Esophagus squamous epithelium (tissue), 5 donors: ENCODE measurements around the gene TMEM121. TPM values are rescaled to one million over a fixed set of nuclear protein-coding genes. Genes with fewer than 3 reads are reported as not detected.

Experiments
- DNase-seq: peaks from one replicate; lab custom pipeline; 2025; lab: John Stamatoyannopoulos, UW
- H3K27ac ChIP-seq, 4 donors: fragments of 200-600 bp; sonication (generic); one replicate each; pipeline ENCODE4 v1.5.1; 2016 to 2019; ENCODE audit warnings: mild to moderate bottlenecking in 1 of 4
- H3K27me3 ChIP-seq, 4 donors: fragments of 200-600 bp; sonication (generic); 1 replicate in 3 of 4; 2 replicates in 1 of 4; pipeline versions ENCODE4 v1.5.1 to v1.6.0; 2017 to 2021; ENCODE audit warnings: antibody characterized with exemption in 1 of 4
- H3K36me3 ChIP-seq, 3 donors: fragments of 200-600 bp; sonication (generic); one replicate each; pipeline ENCODE4 v1.5.1; 2016 to 2019
- H3K4me1 ChIP-seq, 3 donors: fragments of 200-600 bp; sonication (generic); one replicate each; pipeline ENCODE4 v1.5.1; 2017 to 2019
- H3K4me3 ChIP-seq, 4 donors: fragments of 200-600 bp; sonication (generic); 1 replicate in 3 of 4; 2 replicates in 1 of 4; pipeline ENCODE4 v1.5.1; 2016 to 2019; ENCODE audit warnings: mild to moderate bottlenecking in 2 of 4, moderate library complexity in 1 of 4
- H3K9me3 ChIP-seq, 3 donors: fragments of 200-600 bp; sonication (generic); one replicate each; pipeline ENCODE4 v1.5.1; 2016 to 2019
- POLR2A ChIP-seq, 4 donors: fragments of 450-650 bp; IDR thresholded peaks; one replicate each; pipeline ENCODE4 v1.6.1; 2017; ENCODE audit warnings: antibody characterized with exemption in 4 of 4, mild to moderate bottlenecking in 4 of 4, moderate library complexity in 3 of 4
- WGBS, 2 donors: methylation state at CpG; one replicate each; pipeline ENCODE4 v1.1.5; 2018; 5-methylcytosine and 5-hydroxymethylcytosine counted together
- intact Hi-C: fragments of 100-400 bp; cut with DNase I; formaldehyde crosslinking; loops from one replicate; pipeline ENCODE4 v1.15.0; 2022
- total RNA-seq, 4 donors: library from RNA; depleted of rRNA; stranded (reverse); fragments of >200 nt; gene quantifications; one replicate each; pipeline ENCODE4 v1.1.0, GENCODE V29; 2016
- TF ChIP-seq, protein P1 (sequence below), 6 experiments: fragments of 450-650 bp in 4 of 6; fragments of 200-600 bp in 2 of 6; sonication (generic) in 2 of 6; IDR thresholded peaks; one replicate each; pipeline ENCODE4 v1.5.1; 2016 to 2019; ENCODE audit warnings: antibody characterized with exemption in 6 of 6, mild to moderate bottlenecking in 4 of 6, moderate library complexity in 4 of 6
- donor health status: DM: yes; HTN: yes; CAD: no.

Gene TMEM121
- total RNA-seq, 4 donors from 2014 or later = 0.61 to 2.1 (median 1.6) TPM

DNA sequence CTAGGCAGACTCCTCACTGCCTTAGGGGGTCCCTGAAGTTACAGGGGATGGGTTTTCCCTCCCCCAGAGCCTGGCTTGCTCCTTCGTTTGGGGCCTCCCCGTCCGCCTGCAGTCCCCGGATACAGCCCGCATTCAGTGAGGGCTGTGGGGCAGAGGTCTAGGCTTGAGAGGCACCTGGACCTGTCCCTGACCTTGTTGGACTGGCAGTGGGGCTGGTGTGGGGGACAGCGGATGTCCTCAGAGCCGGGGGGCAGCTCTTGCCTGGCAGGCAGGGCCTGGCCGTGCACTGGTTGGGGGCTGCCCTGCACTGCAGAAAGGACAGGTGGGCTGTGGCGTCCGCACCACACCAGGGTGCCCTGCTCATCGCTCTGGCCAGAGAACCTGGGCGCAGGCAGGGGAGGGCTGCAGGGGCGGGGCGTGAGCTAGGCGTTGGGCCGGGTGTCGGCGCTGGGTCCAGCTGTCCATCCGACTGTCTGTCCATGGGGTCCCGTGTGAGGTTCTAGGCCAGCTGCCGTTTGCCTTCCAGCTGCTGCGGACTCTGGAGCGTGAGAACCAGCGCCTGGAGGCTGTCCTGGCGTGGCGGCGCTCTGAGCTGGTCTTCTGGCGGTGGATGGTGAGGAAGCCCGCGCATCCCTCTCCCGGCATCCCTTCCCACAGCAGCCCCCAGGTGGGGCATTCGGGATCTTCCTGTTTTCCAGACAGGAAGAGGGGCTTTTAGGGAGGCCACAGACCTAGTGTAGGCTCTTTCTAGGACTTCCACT lies 29.4 kb upstream of the TMEM121 start:
- WGBS, 2 donors = 94 to 95% methylated on average over 13 to 18 of the region's 32 CpGs
- Histone ChIP-seq H3K36me3 (peaks cover 0 to 12% (median 0%) of the 10 kb centered on the region in 3 donors), H3K9me3 (no peaks in the 10 kb centered on the region), H3K27me3 (no peaks in the 10 kb centered on the region), H3K27ac (no peak overlapping the region), H3K4me1 (peaks cover 0 to 29% (median 0%) of the 10 kb centered on the region in 3 donors), H3K4me3 (no peak overlapping the region)
- TF ChIP-seq, protein P1, sequence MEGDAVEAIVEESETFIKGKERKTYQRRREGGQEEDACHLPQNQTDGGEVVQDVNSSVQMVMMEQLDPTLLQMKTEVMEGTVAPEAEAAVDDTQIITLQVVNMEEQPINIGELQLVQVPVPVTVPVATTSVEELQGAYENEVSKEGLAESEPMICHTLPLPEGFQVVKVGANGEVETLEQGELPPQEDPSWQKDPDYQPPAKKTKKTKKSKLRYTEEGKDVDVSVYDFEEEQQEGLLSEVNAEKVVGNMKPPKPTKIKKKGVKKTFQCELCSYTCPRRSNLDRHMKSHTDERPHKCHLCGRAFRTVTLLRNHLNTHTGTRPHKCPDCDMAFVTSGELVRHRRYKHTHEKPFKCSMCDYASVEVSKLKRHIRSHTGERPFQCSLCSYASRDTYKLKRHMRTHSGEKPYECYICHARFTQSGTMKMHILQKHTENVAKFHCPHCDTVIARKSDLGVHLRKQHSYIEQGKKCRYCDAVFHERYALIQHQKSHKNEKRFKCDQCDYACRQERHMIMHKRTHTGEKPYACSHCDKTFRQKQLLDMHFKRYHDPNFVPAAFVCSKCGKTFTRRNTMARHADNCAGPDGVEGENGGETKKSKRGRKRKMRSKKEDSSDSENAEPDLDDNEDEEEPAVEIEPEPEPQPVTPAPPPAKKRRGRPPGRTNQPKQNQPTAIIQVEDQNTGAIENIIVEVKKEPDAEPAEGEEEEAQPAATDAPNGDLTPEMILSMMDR (IDR thresholded peaks at IDR 0.05) = no peak
- no peak for TF ChIP-seq POLR2A (IDR thresholded peaks at IDR 0.05)
- DNase-seq = no peak
- intact Hi-C loops = no loop called here

DNA sequence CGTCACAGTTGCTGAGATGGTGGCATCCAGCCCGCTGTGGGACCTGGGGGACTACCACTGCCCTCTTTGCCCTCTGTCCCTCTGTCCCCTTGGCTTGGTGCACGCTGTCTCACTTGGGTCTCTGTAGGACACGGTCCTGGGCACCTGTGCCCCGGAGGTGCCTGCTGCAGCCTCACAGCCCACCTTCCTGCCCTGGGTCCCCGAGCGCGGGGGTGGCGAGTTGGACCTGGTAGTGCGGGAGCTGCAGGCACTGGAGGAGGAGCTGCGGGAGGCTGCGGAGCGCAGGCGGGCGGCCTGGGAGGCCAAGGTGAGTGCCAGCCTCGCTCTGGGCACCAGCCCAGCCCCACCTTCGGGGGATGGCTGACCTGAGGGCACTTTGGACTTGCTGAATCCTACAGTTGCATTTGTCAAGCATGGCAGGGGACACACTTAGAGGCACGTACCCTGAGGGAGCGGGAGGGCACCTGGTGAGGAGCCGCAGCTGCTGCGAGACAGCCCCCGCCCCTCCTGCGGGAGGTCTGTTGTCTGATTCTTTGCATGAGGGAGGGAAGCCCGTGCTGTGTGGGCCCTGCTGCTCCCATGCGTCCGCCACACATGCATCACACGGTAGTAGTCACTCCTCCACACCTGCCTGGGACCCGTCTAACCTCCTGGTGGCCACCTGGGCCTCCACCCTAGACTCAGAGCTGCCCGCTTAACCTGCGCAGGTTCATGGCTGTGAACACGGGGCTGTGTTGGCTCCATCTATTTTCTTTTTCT lies 28.5 kb upstream of the TMEM121 start:
- intact Hi-C loops = no loop called here
- 78 to 86% methylated on average over 7 to 10 of the region's 31 CpGs for WGBS, 2 donors
- no peak for TF ChIP-seq POLR2A (IDR thresholded peaks at IDR 0.05)
- H3K9me3 ChIP-seq = no peaks in the 10 kb centered on the region
- H3K27me3 ChIP-seq = no peaks in the 10 kb centered on the region
- no peak overlapping the region for H3K27ac ChIP-seq
- no peak overlapping the region for H3K4me3 ChIP-seq
- H3K36me3 ChIP-seq = peaks cover 0 to 12% (median 0%) of the 10 kb centered on the region in 3 donors
- peaks cover 0 to 22% (median 0%) of the 10 kb centered on the region in 3 donors for H3K4me1 ChIP-seq
- DNase-seq = no peak

DNA sequence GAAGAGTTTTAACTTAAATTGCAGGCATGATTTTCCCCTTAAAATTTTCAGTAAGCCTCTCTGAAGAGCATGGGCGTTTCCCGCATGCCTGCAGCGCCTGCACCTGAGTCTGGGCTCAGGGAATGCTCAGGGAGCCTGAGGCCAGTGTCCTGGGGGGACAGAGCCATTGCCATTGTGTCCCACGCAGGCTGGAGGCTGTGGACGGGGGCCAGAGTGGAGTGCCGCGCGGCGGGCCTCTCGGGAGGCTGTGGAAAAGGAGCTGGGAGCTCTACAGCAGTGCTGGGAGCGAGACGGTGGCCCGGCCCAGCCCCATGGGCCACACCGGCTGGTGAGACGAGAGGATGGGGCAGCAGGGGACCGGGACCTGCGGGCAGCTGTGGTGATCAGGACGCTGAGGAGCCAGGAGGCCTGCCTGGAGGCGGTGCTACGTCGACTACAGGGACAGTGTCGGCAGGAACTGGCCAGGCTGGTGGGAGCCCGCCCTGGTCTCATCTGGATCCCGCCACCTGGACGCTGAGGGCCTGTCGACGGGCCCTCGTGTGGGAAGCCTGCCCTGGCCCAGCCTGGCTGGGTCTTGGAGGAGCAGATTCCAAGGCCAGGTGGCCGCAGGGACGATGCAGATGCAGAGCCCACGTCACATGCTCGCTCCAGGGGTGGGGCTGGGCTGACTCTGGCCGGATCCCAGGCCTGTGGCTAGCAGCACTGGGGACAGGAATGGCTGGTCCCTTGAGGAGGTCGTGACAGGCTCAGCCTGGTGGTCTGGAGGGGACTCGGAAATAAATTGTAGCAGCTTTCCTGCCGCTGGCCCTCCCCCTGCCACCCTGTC lies 27.7 kb upstream of the TMEM121 start:
- intact Hi-C loops = no loop called here
- DNase-seq = no peak
- Histone ChIP-seq H3K9me3 (no peaks in the 10 kb centered on the region), H3K27me3 (no peaks in the 10 kb centered on the region), H3K4me1 (peaks cover 0 to 22% (median 0%) of the 10 kb centered on the region in 3 donors), H3K4me3 (no peak overlapping the region), H3K36me3 (peaks cover 0 to 12% (median 0%) of the 10 kb centered on the region in 3 donors), H3K27ac (peak overlapping the region in 1 of 4 donors; percentile 14)
- TF ChIP-seq, protein P1 (IDR thresholded peaks at IDR 0.05) = no peak
- no peak for TF ChIP-seq POLR2A (IDR thresholded peaks at IDR 0.05)
- 87 to 96% methylated on average over 14 of the region's 36 CpGs for WGBS, 2 donors

DNA sequence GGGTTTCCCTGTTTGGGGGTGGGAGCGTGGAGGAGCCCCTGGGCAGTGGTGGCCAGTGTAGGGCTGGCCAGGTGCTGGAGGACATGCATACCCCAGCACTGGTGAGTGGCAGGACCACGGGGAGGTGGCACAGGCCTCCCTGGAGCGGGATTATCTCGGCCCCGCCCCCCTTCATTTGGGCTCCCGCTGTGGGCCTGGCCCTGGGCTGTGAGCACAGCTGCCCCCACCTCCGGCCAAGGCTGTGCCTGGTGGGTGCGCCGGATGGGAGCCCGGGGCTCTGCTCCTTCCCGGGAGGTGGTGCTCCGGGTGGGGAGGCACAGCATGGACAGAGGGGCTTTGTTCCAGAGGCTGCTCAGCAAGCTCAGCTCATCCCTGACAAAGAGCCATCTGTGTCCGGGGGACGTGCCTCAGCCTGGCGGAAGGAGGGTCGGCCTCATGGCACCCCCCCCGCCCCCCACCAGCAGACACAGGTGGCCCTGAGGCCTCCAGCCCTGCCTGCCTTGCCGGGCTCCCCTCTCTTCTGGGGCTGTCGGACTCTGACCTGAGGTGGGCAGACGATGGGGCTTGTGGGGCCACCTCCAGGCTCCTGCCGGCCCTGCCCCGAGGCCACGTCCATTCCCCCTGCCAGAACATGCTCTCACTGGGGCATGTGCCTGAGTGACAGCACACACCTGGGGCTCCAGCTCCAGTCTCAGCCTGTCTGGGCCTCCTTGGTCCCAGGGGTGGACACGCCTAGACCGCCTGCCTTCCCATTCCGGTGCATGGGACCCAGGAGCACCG lies 26.9 kb upstream of the TMEM121 start:
- no peak for DNase-seq
- Histone ChIP-seq H3K4me3 (no peak overlapping the region), H3K9me3 (no peaks in the 10 kb centered on the region), H3K27me3 (no peaks in the 10 kb centered on the region), H3K27ac (peak overlapping the region in 1 of 4 donors; percentile 14), H3K4me1 (peaks cover 0 to 22% (median 0%) of the 10 kb centered on the region in 3 donors), H3K36me3 (peaks cover 0 to 12% (median 0%) of the 10 kb centered on the region in 3 donors)
- intact Hi-C loops = no loop called here
- TF ChIP-seq, protein P1 (IDR thresholded peaks at IDR 0.05) = no peak
- 45 to 73% methylated on average over 10 to 11 of the region's 27 CpGs for WGBS, 2 donors
